Activated CD8-positive, alpha-beta memory T cell treated with anti-CD3 and anti-CD28 coated beads, Interleukin-2, amount 50 U/mL, for 24 hours (primary cell): ENCODE results near the gene ISX.

Source experiments
- DNase-seq: peaks from one replicate; pipeline ENCODE4 v3.0.0-alpha.2; 2020; ENCODE audit errors: extremely low read depth

Gene ISX

DNA sequence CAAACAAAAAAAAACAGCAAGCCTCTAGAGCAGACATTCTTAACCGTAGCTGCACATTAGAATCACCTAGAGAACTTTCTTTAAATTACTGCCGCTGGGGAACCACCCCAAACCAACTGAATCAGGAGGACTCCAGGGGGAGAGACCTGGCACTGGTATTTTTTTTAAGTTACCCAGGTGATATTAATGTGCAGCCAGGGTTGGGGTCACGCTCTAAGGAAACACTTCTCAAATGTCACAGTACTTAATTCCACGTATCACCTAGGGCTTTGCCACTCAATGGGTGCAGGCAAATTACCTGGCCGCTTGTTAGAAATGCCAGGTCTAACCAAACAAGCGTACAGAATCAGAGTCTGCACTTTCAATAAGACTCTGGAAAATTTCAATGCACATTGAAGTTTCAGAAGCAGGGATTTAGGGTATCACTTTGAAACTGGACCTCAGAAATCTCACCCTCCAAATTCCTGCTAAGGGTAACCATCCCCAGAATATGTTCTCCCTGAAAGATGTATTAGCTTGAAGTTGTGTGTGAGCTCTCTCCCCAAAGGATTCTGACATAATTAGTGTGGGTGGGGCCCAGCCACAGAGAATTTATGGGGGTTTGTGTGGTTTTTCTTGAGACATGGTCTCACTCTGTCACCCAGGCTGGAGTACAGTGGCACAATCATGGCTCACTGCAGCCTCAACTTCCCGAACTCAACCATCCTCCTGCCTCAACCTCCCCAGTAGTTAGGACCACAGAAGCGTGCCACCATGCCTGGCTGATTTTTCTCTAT lies 12.7 kb upstream of the ISX start:
- no peak for DNase-seq

DNA sequence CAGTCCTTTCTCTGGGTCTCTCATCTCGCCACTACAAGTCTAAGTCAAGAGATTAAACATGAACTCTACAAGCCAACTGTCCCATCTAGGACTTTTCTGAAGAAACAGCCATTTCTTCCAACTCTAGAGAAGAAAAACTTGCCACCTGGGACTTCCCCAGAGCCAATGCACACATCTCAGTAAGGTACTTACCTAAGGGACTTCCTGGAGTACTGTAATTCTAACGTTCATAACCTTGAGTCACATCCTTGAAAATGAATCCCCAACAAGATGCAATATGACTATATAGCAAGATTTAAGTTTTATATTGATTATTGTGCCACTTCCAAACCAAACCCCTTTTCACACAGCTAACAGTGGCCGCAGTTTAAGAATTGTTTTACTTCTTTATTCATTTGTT lies 11.9 kb upstream of the ISX start:
- DNase-seq: no peak

- no peak for DNase-seq
Observed at GRCh38 chr22:35056486-35056885, 9.5 kb upstream of the ISX start.

- no peak for DNase-seq
Observed at GRCh38 chr22:35057155-35057554, 8.8 kb upstream of the ISX start.

DNA sequence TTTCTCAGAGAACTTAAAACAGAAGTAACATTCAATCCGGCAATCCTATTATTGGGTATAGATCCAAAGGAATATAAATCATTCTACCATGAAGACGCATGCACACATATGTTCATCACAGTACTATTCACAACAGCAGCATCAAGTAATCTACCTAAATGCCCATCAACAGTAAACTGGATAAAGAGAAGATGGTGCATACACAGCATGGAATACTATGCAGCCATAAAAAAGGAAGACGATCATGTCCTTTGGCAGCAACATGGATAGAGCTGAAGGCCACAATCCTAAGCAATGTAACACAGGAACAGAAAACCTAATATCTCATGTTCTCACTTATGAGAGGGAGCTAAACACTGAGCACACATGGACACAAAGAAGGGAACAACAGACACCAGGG lies 6.3 kb upstream of the ISX start:
- no peak for DNase-seq

DNA sequence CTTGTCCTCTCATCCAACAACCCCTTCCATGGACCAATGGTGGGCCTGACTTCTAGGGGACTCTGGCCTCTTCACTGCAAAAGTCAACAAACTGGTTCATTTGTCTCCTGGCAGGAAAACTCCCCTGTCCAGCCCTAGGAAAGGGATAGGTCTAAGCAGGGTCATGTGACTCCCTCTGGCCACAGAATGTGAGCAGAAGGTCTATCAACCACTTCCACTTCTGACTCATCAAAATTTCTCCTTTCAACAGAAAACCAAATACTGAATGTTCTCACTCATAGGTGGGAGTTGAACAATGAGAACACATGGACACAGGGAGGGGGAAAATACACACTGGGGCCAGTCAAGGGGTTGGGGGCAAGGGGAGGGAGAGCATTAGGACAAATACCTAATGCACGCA lies 1.3 kb upstream of the ISX start:
- no peak for DNase-seq

DNA sequence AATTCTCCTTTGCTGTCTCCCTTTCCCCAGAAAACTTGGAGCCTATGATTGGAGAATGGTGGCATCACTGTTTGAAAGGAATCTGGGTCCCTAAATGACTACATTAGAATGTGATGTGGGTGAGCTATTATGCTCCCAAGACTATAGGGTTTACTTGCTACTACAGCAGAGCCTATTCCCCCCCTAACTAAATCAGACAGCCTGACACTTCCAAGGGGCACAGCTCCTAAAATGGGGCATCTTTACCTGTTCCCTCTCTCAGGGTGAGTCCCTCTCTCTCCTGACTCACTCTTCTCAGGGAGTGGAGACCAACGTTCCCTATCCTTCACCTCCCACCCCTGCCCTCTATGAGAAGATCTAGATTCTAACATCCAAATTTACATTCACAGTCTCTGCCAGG lies 775 bp upstream of the ISX start:
- no peak for DNase-seq

- DNase-seq: no peak
Observed at GRCh38 chr22:35066768-35067167, 810 bp downstream of the ISX start.

- DNase-seq: no peak
Observed at GRCh38 chr22:35069541-35069940, 3.6 kb downstream of the ISX start.

DNA sequence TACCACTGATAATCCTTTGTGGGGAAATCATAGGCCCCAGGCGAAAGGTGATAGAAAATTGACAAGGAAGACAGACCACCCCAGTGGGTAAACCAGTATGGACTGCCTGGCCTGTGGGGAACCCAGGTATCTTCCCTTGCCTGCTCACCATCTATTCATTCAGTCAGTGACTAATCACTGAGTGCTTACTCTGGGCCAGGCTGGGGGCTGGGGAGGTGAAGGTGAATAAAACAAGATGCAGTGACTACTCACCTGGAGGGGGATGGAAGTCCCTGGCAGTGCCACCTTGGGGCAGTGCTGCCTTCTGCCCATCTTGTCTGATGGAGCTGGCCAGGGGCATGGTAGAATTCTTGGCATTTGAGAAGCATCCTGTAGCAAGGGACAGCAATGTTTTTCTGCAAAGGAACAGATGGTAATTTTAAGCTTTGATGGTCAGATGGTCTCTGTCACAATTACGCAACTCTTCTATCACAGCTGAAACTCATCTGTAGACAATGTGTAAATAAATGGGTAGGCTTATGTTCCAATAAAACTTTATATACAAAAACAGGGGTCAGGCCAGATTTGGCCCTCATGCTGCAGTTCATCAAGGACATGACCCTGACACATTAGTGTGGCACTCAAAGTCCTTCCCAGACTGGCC lies 4.6 kb downstream of the ISX start:
- no peak for DNase-seq

- no peak for DNase-seq
Observed at GRCh38 chr22:35071784-35072183, 5.8 kb downstream of the ISX start.

GRCh38 chr22:35072925-35073324 lies 7.0 kb downstream of the ISX start:
- DNase-seq: no peak

- no peak for DNase-seq
Observed at GRCh38 chr22:35074583-35074982, 8.6 kb downstream of the ISX start.

DNA sequence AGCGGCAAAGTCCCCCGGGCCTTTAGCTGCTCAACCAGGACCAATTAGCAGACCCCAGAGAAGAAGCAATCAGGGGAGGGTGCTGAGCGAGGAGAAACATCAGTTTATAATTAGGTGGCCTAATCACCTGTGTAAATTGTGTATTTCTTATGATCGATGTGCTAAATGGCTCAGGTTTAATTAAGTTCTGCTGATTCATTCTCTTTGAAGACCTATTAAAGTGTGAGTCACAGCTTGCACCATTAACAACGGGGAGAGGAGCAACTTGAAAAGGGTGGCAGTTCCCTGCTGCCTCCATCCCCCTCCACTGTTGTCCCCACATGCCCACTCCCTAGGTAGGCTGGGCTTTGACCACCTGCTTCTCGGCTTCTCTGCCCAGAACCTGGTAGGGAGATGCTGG lies 10.7 kb downstream of the ISX start:
- DNase-seq: no peak

GRCh38 chr22:35085621-35086020 lies 19.7 kb downstream of the ISX start:
- DNase-seq: no peak

- DNase-seq: no peak
Observed at GRCh38 chr22:35089139-35089538, 23.2 kb downstream of the ISX start.

DNA sequence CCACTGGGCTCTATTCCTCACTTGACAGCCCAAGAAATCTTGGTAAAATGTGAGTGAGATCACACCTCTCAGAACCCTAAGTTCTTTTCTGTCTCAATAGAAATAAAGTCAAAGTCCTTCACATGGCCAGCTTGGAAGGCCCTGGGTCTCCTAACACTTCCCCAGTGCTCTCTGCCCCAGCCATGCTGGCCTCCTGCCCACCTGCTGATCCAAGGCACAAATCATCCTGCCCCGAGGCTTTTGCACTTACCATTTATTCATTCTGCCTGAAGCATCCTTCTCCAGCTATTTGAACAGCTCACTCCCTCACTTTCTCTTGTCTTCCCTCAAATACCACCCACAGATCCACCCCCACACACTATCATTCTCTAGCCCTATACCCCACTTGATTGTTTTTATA lies 26.4 kb downstream of the ISX start:
- no peak for DNase-seq

GRCh38 chr22:35098921-35099320 lies 33.0 kb downstream of the ISX start:
- no peak for DNase-seq

- no peak for DNase-seq
Observed at GRCh38 chr22:35099883-35100282, 33.9 kb downstream of the ISX start.

- DNase-seq: no peak
Observed at GRCh38 chr22:35102663-35103062, 36.7 kb downstream of the ISX start.

- no peak for DNase-seq
Observed at GRCh38 chr22:35103761-35104160, 37.8 kb downstream of the ISX start.

DNA sequence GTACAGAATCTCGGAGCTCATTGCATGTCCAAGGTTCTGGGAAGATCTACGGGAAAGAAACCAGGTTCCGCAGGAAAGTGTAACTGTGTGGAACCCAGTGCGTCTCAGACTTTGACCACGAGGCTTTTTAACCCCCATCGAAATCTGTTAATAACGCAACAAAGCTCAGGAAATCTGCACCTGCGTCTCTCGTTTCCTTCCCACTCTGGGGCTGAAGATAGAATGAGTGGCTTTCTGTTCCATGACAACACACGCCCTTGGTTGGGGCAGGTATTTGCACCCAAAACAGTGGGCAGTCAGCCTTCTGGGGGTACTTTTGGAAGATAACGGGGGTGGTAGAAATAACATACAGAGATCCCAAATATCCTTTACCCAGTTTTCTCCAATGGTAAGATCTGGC lies 38.5 kb downstream of the ISX start:
- no peak for DNase-seq

GRCh38 chr22:35109616-35110015 lies 43.7 kb downstream of the ISX start:
- DNase-seq: no peak

DNA sequence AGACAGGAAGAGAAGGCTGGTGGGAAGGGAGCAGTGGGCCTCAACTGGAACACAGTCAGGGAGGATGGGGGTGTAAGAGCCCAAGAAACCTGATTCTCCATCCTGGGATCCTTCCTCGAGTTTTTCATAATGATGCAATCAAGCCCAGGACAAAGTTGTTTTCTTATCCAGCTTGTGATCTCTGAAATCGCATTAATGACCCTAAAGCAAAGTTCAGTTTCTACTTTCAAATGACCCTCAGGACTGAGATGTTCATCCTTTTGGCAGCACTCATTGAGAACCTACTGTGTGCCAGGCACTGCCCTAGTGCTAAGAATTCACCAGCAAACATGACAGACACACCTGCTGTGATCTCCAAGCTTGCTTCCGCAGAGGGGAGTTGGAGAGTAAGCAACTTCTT lies 45.3 kb downstream of the ISX start:
- no peak for DNase-seq
